HUES6 (cell line): ENCODE data around the gene AAR2.

Experiments
- H3K27ac ChIP-seq: 2 replicates; pipeline ENCODE4 v1.7.0; 2013; ENCODE audit warnings: low read depth, mild to moderate bottlenecking, low read length, inconsistent platforms
- H3K27me3 ChIP-seq: 2 replicates; pipeline ENCODE4 v1.6.1; 2013; ENCODE audit warnings: low read length; ENCODE audit not compliant: control insufficient read depth, insufficient read depth
- H3K36me3 ChIP-seq: 2 replicates; pipeline ENCODE4 v1.6.1; 2013; ENCODE audit warnings: low read length; ENCODE audit not compliant: control insufficient read depth, insufficient read depth
- H3K4me1 ChIP-seq: 2 replicates; pipeline ENCODE4 v1.6.1; 2013; ENCODE audit warnings: low read length; ENCODE audit not compliant: control insufficient read depth, insufficient read depth
- H3K4me3 ChIP-seq: 2 replicates; pipeline ENCODE4 v1.5.1; 2013; ENCODE audit warnings: low read depth, low read length
- H3K9ac ChIP-seq: one replicate; pipeline ENCODE4 v1.6.1; 2013; ENCODE audit warnings: mild to moderate bottlenecking, low read length
- H3K9me3 ChIP-seq: 2 replicates; pipeline ENCODE4 v1.6.1; 2013; ENCODE audit warnings: low read depth, low read length; ENCODE audit not compliant: control insufficient read depth, insufficient read depth

The AAR2 gene

GRCh38 chr20:36241678-36242077, 5.4 kb downstream of the AAR2 start:
- H3K36me3 ChIP-seq = peaks cover 66% of the 10 kb centered on the region

GRCh38 chr20:36243726-36244125, 7.4 kb downstream of the AAR2 start:
- H3K27me3 ChIP-seq = no peaks in the 10 kb centered on the region
- H3K4me3 ChIP-seq = no peak overlapping the region
- H3K9ac ChIP-seq = no peak overlapping the region
- peaks cover 85% of the 10 kb centered on the region for H3K36me3 ChIP-seq
- H3K27ac ChIP-seq = no peak overlapping the region
- no peaks in the 10 kb centered on the region for H3K4me1 ChIP-seq
- H3K9me3 ChIP-seq = no peaks in the 10 kb centered on the region

More at GRCh38 chr20:36241678-36242077, 5.4 kb downstream of the AAR2 start:
- Histone ChIP-seq H3K9me3 (no peaks in the 10 kb centered on the region), H3K27ac (no peak overlapping the region), H3K4me1 (peaks cover 6% of the 10 kb centered on the region), H3K9ac (no peak overlapping the region), H3K27me3 (no peaks in the 10 kb centered on the region), H3K4me3 (no peak overlapping the region)

- Histone ChIP-seq H3K4me1 (no peaks in the 10 kb centered on the region), H3K4me3 (no peak overlapping the region), H3K9me3 (no peaks in the 10 kb centered on the region), H3K9ac (no peak overlapping the region), H3K27ac (no peak overlapping the region), H3K36me3 (peaks cover 75% of the 10 kb centered on the region), H3K27me3 (no peaks in the 10 kb centered on the region)
Measured at GRCh38 chr20:36246401-36246800, 10.1 kb downstream of the AAR2 start.

GRCh38 chr20:36248836-36249235, 12.6 kb downstream of the AAR2 start:
- Histone ChIP-seq H3K27me3 (no peaks in the 10 kb centered on the region), H3K36me3 (peaks cover 78% of the 10 kb centered on the region), H3K27ac (no peak overlapping the region), H3K9me3 (no peaks in the 10 kb centered on the region), H3K4me1 (no peaks in the 10 kb centered on the region), H3K4me3 (no peak overlapping the region), H3K9ac (no peak overlapping the region)

- no peaks in the 10 kb centered on the region for H3K9me3 ChIP-seq
- no peaks in the 10 kb centered on the region for H3K27me3 ChIP-seq
- H3K9ac ChIP-seq = no peak overlapping the region
- H3K4me1 ChIP-seq = no peaks in the 10 kb centered on the region
- H3K36me3 ChIP-seq = peaks cover 73% of the 10 kb centered on the region
- H3K4me3 ChIP-seq = no peak overlapping the region
- H3K27ac ChIP-seq = no peak overlapping the region
Measured at GRCh38 chr20:36249450-36249849, 13.2 kb downstream of the AAR2 start.

- no peaks in the 10 kb centered on the region for H3K9me3 ChIP-seq
- no peak overlapping the region for H3K9ac ChIP-seq
- no peaks in the 10 kb centered on the region for H3K27me3 ChIP-seq
- H3K4me1 ChIP-seq = no peaks in the 10 kb centered on the region
- peaks cover 64% of the 10 kb centered on the region for H3K36me3 ChIP-seq
- no peak overlapping the region for H3K4me3 ChIP-seq
- H3K27ac ChIP-seq = no peak overlapping the region
Measured at GRCh38 chr20:36251426-36251825, 15.1 kb downstream of the AAR2 start.

- H3K27me3 ChIP-seq = no peaks in the 10 kb centered on the region
- peaks cover 62% of the 10 kb centered on the region for H3K36me3 ChIP-seq
- no peak overlapping the region for H3K27ac ChIP-seq
- H3K9ac ChIP-seq = no peak overlapping the region
- H3K9me3 ChIP-seq = no peaks in the 10 kb centered on the region
- H3K4me1 ChIP-seq = no peaks in the 10 kb centered on the region
- H3K4me3 ChIP-seq = no peak overlapping the region
Measured at GRCh38 chr20:36252511-36252910, 16.2 kb downstream of the AAR2 start.

GRCh38 chr20:36253036-36253435, 16.8 kb downstream of the AAR2 start:
- Histone ChIP-seq H3K27ac (no peak overlapping the region), H3K9ac (no peak overlapping the region), H3K27me3 (no peaks in the 10 kb centered on the region), H3K4me1 (no peaks in the 10 kb centered on the region), H3K9me3 (no peaks in the 10 kb centered on the region), H3K4me3 (no peak overlapping the region), H3K36me3 (peaks cover 58% of the 10 kb centered on the region)

GRCh38 chr20:36254076-36254475, 17.8 kb downstream of the AAR2 start:
- Histone ChIP-seq H3K9me3 (no peaks in the 10 kb centered on the region), H3K27me3 (no peaks in the 10 kb centered on the region), H3K4me3 (no peak overlapping the region), H3K36me3 (peaks cover 48% of the 10 kb centered on the region), H3K4me1 (peaks cover 4% of the 10 kb centered on the region), H3K27ac (no peak overlapping the region), H3K9ac (no peak overlapping the region)

- Histone ChIP-seq H3K9ac (no peak overlapping the region), H3K27ac (no peak overlapping the region), H3K4me3 (no peak overlapping the region), H3K4me1 (peaks cover 11% of the 10 kb centered on the region), H3K9me3 (no peaks in the 10 kb centered on the region), H3K36me3 (peaks cover 40% of the 10 kb centered on the region), H3K27me3 (no peaks in the 10 kb centered on the region)
Measured at GRCh38 chr20:36255445-36255844, 19.2 kb downstream of the AAR2 start.

GRCh38 chr20:36259177-36260061, 23.1 kb downstream of the AAR2 start:
- Histone ChIP-seq H3K36me3 (peaks cover 20% of the 10 kb centered on the region), H3K27me3 (no peaks in the 10 kb centered on the region), H3K4me1 (peaks cover 11% of the 10 kb centered on the region), H3K27ac (no peak overlapping the region), H3K9me3 (no peaks in the 10 kb centered on the region), H3K9ac (peak overlapping the region; percentile 7), H3K4me3 (no peak overlapping the region; the same call in 1 of the 2 replicates)
